Chondrocyte (in vitro differentiated cells): ENCODE data around the gene MFSD2A. TPM values are rescaled to one million over a fixed set of nuclear protein-coding genes. Genes with fewer than 3 reads are reported as not detected.

Source experiments
- DNase-seq: peaks from one replicate; pipeline ENCODE4 v3.0.0; 2021; ENCODE audit warnings: mixed read lengths, low spot score
- H3K27ac Mint-ChIP-seq: one replicate; pipeline ENCODE4 v1.8.0; 2021; ENCODE audit warnings: mild to moderate bottlenecking, moderate library complexity, mixed read lengths; ENCODE audit not compliant: unreplicated experiment
- H3K27me3 Mint-ChIP-seq: 2 replicates; pipeline ENCODE4 v1.8.0; 2021; ENCODE audit warnings: low read depth, mixed read lengths
- H3K36me3 Mint-ChIP-seq: 2 replicates; pipeline ENCODE4 v1.8.0; 2021; ENCODE audit warnings: low read depth, mixed read lengths
- H3K4me1 Mint-ChIP-seq: 2 replicates; pipeline ENCODE4 v1.8.0; 2021; ENCODE audit warnings: low read depth, mild to moderate bottlenecking, mixed read lengths
- H3K4me3 Mint-ChIP-seq: one replicate; pipeline ENCODE4 v1.8.0; 2021; ENCODE audit warnings: mild to moderate bottlenecking, moderate library complexity, mixed read lengths; ENCODE audit not compliant: unreplicated experiment
- H3K9me3 Mint-ChIP-seq: 2 replicates; pipeline ENCODE4 v1.8.0; 2021; ENCODE audit warnings: low read depth, mixed read lengths
- CTCF ChIP-seq: fragments of 200-600 bp; sonication (generic); IDR thresholded peaks from 2 replicates; pipeline ENCODE4 v1.5.0; 2021; ENCODE audit warnings: antibody characterized with exemption, mild to moderate bottlenecking, moderate library complexity
- total RNA-seq: library from RNA; stranded (reverse); gene quantifications from 3 replicates; pipeline ENCODE4 v1.2.1, GENCODE V29; 2021

The MFSD2A gene
- total RNA-seq, 1 donor from 2014 or later, result 1.4 TPM

- Mint-ChIP-seq H3K27me3 (no peaks in the 10 kb centered on the region), H3K4me3 (no peak overlapping the region), H3K9me3 (no peaks in the 10 kb centered on the region), H3K27ac (no peak overlapping the region), H3K36me3 (no peaks in the 10 kb centered on the region), H3K4me1 (no peaks in the 10 kb centered on the region)
- TF ChIP-seq CTCF, result no peak
- DNase-seq, result no peak
Measured at GRCh38 chr1:39988618-39989343, 33.8 kb downstream of the MFSD2A start.

DNA sequence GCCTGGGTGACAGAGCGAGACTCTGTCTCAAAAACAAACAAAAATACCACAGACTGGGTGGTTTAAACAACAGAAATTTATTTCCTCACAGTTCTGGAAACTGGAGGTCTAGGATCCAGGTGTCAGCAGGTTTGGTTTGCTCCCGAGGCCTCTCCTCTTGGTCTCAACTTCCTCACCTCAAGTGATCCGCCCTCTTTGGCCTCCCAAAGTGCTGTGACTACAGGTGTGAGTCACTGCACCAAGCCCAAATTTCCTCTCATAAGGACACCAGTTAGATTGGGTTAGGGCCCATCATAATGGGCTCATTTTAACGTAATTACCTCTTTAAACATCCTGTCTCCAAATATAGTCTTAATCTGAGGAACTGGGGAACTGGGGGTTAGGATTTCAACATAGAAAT, 35.5 kb downstream of the MFSD2A start:
- H3K9me3 Mint-ChIP-seq, result no peaks in the 10 kb centered on the region
- no peaks in the 10 kb centered on the region for H3K27me3 Mint-ChIP-seq
- H3K36me3 Mint-ChIP-seq, result no peaks in the 10 kb centered on the region
- TF ChIP-seq CTCF, result no peak
- H3K4me1 Mint-ChIP-seq, result no peaks in the 10 kb centered on the region
- H3K4me3 Mint-ChIP-seq, result no peak overlapping the region
- no peak overlapping the region for H3K27ac Mint-ChIP-seq
- DNase-seq, result no peak

DNA sequence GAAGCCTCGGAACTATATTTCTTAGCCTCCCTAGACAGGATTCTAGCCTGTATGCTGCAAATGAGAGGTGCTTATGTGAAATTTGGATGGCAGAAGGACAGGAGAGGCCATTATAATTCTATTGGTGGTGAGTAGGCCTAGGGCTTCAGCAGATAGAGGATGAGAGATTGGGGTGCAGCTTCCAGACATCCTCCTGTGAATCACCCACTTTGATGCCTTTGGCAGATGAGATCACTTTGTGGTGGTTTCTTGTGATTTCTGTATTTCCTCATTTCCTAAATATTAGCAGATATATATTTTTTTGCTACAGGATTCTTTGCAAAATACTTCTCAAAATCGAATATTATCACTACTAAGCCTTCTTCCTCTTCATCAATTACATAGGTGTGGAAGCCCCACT, 37.3 kb downstream of the MFSD2A start:
- DNase-seq, result no peak
- H3K36me3 Mint-ChIP-seq, result no peaks in the 10 kb centered on the region
- H3K4me3 Mint-ChIP-seq, result no peak overlapping the region
- no peaks in the 10 kb centered on the region for H3K4me1 Mint-ChIP-seq
- H3K27ac Mint-ChIP-seq, result no peak overlapping the region
- TF ChIP-seq CTCF, result no peak
- H3K9me3 Mint-ChIP-seq, result no peaks in the 10 kb centered on the region
- no peaks in the 10 kb centered on the region for H3K27me3 Mint-ChIP-seq

DNA sequence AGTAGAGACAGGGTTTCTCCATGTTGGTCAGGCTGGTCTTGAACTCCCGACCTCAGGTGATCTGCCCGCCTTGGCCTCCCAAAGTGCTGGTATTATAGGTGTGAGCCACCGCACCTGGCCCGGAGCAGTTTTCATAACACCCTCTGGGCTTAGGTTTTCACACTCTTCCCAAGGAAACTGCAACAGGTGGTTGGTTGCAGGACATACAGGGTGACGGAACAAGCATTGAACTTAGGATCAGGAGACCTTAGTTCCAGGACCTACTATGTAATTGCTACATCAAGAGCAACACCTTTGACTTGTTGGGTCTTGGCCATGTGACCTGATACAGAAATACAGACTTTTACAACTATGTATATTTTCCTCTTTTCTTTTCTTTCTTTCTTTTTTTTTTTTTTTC, 37.9 kb downstream of the MFSD2A start:
- Mint-ChIP-seq H3K36me3 (no peaks in the 10 kb centered on the region), H3K4me3 (no peak overlapping the region), H3K27me3 (no peaks in the 10 kb centered on the region), H3K9me3 (no peaks in the 10 kb centered on the region), H3K4me1 (no peaks in the 10 kb centered on the region), H3K27ac (no peak overlapping the region)
- DNase-seq, result no peak
- no peak for TF ChIP-seq CTCF

DNA sequence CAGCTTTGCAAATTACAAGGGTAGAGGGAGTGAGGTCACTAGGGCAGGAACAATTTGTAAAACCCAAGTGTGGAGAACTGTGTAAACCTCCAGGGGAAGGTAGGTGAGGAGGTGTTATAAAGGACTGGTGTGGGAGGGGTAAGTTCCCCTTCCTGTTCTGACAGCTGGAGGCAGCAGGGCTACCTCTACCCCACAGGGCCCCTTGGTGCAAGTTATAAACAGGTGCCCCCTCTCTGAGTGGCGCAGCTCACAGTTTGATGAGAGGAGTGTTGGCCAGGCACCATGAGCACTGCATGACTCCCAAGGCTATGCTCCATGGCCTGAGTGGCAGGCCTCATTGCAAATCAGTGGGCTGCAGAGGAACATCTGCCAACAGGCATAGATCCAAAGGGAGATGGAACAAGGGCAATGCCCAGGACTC, 41.0 kb downstream of the MFSD2A start:
- Mint-ChIP-seq H3K4me1 (no peaks in the 10 kb centered on the region), H3K27ac (no peak overlapping the region), H3K36me3 (no peaks in the 10 kb centered on the region), H3K4me3 (no peak overlapping the region), H3K27me3 (no peaks in the 10 kb centered on the region), H3K9me3 (no peaks in the 10 kb centered on the region)
- no peak for TF ChIP-seq CTCF
- DNase-seq, result no peak
